OCI-LY7 (cell line): ENCODE measurements around the gene DCC. TPM values are rescaled to one million over a fixed set of nuclear protein-coding genes. Genes with fewer than 3 reads are reported as not detected.

Source experiments
- BruUV-seq: library from RNA; stranded (reverse); fragments of 400-500 nt; replicated peaks from 2 replicates; lab custom pipeline; 2021; lab: Mats Ljungman, UMichigan
- CTCF ChIA-PET: fragments of 300-600 bp; sonication (Branson Sonifier 250); formaldehyde crosslinking; loops from one replicate; lab custom pipeline; 2022; ENCODE audit warnings: antibody characterized with exemption; ENCODE audit not compliant: unreplicated experiment; lab: Charles Lee
- POLR2A ChIA-PET: fragments of 300-600 bp; sonication (Branson Sonifier 250); formaldehyde crosslinking; loops from one replicate; lab custom pipeline; 2022; ENCODE audit warnings: antibody characterized with exemption; lab: Charles Lee
- DNase-seq: peaks from one replicate; pipeline ENCODE4 v3.0.0-alpha.2; 2015; ENCODE audit warnings: low spot score
- H2AFZ ChIP-seq: fragments of 200-600 bp; sonication (generic), shearing (Covaris generic); 2 replicates; pipeline ENCODE4 v1.6.1; 2014; ENCODE audit warnings: mild to moderate bottlenecking, antibody characterized with exemption, low read length, moderate library complexity
- H3K27ac ChIP-seq: fragments of 200-600 bp; sonication (generic); 2 replicates; pipeline ENCODE4 v1.5.1; 2014; ENCODE audit warnings: mixed run types, low read depth, mild to moderate bottlenecking, moderate library complexity, low read length, inconsistent platforms; ENCODE audit not compliant: poor library complexity, severe bottlenecking
- H3K36me3 ChIP-seq: fragments of 200-600 bp; sonication (generic); 2 replicates; pipeline ENCODE4 v1.6.1; 2014; ENCODE audit warnings: mild to moderate bottlenecking, antibody characterized with exemption, low read length, moderate library complexity, mixed read lengths; ENCODE audit not compliant: insufficient read depth
- H3K4me1 ChIP-seq: fragments of 200-600 bp; sonication (generic); 2 replicates; pipeline ENCODE4 v1.5.1; 2014; ENCODE audit warnings: mild to moderate bottlenecking, low read length; ENCODE audit not compliant: insufficient read depth, poor library complexity, severe bottlenecking
- H3K4me2 ChIP-seq: fragments of 200-600 bp; sonication (generic); 2 replicates; pipeline ENCODE4 v1.6.1; 2014; ENCODE audit warnings: mild to moderate bottlenecking, low read length
- H3K4me3 ChIP-seq: fragments of 200-600 bp; sonication (generic); 2 replicates; pipeline ENCODE4 v1.5.1; 2014; ENCODE audit warnings: mild to moderate bottlenecking, low read depth, low read length; ENCODE audit not compliant: poor library complexity, severe bottlenecking
- H3K79me2 ChIP-seq: fragments of 200-600 bp; sonication (generic); 2 replicates; pipeline ENCODE4 v1.6.1; 2016; ENCODE audit warnings: low read depth, mild to moderate bottlenecking, low read length, moderate library complexity, mixed read lengths; ENCODE audit not compliant: insufficient read depth
- H3K9me2 ChIP-seq: fragments of 200-600 bp; sonication (generic); 2 replicates; pipeline ENCODE4 v1.6.1; 2016; ENCODE audit warnings: mild to moderate bottlenecking, low read length, mixed read lengths; ENCODE audit not compliant: insufficient read depth
- H3K9me3 ChIP-seq: fragments of 200-600 bp; sonication (generic); 2 replicates; pipeline ENCODE4 v1.6.1; 2014; ENCODE audit warnings: mild to moderate bottlenecking, mixed run types, low read length, mixed read lengths
- H4K20me1 ChIP-seq: fragments of 200-600 bp; sonication (generic); 2 replicates; pipeline ENCODE4 v1.6.1; 2014; ENCODE audit warnings: mild to moderate bottlenecking, antibody characterized with exemption, low read length, moderate library complexity, mixed read lengths; ENCODE audit not compliant: insufficient read depth
- EZH2phosphoT487 ChIP-seq: fragments of 200-600 bp; sonication (generic); IDR thresholded peaks from 2 replicates; pipeline ENCODE4 v1.6.1; 2018; ENCODE audit warnings: low read depth, borderline replicate concordance, mild to moderate bottlenecking, mixed run types, antibody characterized with exemption, low read length, moderate library complexity, mixed read lengths
- intact Hi-C: fragments of 100-400 bp; cut with micrococcal nuclease; formaldehyde crosslinking; loops from one replicate; pipeline ENCODE4 v1.10.0; 2022; ENCODE audit not compliant: unreplicated experiment
- total RNA-seq, 2 experiments: library from RNA; depleted of rRNA in 1 of 2; stranded (reverse); fragments of >200 nt in 1 of 2; shearing (Covaris generic) in 1 of 2; gene quantifications; 2 replicates each; pipeline ENCODE4 v1.2.3, GENCODE V29; 2014 to 2022
- TF ChIP-seq, protein P1 (sequence below): fragments of 200-600 bp; sonication (generic); conservative IDR thresholded peaks from 2 replicates; pipeline ENCODE4 v1.5.1; 2014; ENCODE audit warnings: mild to moderate bottlenecking, antibody characterized with exemption, low read length, moderate library complexity, mixed read lengths

DCC gene
- total RNA-seq, 2 experiments from 2014 or later: not detected

DNA sequence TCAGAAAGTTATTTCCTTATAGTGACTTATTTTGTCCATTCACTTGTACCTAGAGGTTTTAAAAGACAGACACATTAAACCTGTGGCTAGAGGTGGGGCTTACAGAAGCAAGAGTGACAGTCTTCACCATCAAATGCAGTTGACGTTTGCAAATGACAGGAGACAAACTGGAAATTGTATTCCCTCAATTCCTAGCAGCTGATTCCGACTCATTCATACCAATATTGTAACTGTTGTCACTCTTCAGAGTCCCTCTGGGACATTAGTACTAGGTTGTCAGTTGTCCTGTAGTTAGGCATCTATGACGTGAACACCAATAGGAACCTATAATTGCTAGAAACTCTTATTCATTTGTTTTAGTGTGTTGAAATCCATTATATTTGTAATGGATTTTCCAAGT lies 794.7 kb downstream of the DCC start:
- no peak overlapping the region for H3K4me2 ChIP-seq
- no peaks in the 10 kb centered on the region for H3K9me3 ChIP-seq
- no peak for TF ChIP-seq EZH2phosphoT487
- TF ChIP-seq, protein P1, sequence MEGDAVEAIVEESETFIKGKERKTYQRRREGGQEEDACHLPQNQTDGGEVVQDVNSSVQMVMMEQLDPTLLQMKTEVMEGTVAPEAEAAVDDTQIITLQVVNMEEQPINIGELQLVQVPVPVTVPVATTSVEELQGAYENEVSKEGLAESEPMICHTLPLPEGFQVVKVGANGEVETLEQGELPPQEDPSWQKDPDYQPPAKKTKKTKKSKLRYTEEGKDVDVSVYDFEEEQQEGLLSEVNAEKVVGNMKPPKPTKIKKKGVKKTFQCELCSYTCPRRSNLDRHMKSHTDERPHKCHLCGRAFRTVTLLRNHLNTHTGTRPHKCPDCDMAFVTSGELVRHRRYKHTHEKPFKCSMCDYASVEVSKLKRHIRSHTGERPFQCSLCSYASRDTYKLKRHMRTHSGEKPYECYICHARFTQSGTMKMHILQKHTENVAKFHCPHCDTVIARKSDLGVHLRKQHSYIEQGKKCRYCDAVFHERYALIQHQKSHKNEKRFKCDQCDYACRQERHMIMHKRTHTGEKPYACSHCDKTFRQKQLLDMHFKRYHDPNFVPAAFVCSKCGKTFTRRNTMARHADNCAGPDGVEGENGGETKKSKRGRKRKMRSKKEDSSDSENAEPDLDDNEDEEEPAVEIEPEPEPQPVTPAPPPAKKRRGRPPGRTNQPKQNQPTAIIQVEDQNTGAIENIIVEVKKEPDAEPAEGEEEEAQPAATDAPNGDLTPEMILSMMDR: no peak

DNA sequence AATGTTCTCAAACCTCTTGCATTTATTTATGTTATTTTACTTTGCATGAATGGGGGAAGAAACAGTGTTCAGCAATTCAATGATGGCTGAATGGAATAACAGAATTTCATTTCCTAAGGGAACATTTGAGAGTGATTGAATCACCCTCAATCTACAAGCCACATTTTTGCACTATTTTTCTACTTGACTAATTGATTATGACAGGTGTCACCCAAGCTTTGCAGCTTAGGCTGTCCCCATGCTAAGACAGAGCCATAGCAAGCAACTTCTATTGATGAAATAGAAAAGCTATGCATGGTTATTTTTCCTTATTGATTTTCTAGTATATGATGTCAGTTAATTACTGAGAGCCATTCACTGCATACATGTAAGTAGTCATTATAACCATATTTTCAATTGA lies 795.7 kb downstream of the DCC start:
- H3K36me3 ChIP-seq: no peaks in the 10 kb centered on the region
- H3K9me3 ChIP-seq: no peaks in the 10 kb centered on the region
- H3K4me1 ChIP-seq: no peaks in the 10 kb centered on the region
- ChIA-PET POLR2A (no interaction called here), CTCF (no interaction called here)
- no peak overlapping the region for H3K4me3 ChIP-seq
- intact Hi-C loops: no loop called here
- H3K27ac ChIP-seq: no peak overlapping the region
- no peaks in the 10 kb centered on the region for H3K9me2 ChIP-seq
- no TSS peak for BruUV-seq
- TF ChIP-seq, protein P1: no peak
- TF ChIP-seq EZH2phosphoT487: no peak
- H4K20me1 ChIP-seq: no peaks in the 10 kb centered on the region
- H2AFZ ChIP-seq: no peak overlapping the region
- no peaks in the 10 kb centered on the region for H3K79me2 ChIP-seq
- H3K4me2 ChIP-seq: no peak overlapping the region
- no peak for DNase-seq

More for the DNA sequence above, 794.7 kb downstream of the DCC start:
- Histone ChIP-seq H4K20me1 (no peaks in the 10 kb centered on the region), H3K36me3 (no peaks in the 10 kb centered on the region), H3K9me2 (no peaks in the 10 kb centered on the region), H3K27ac (no peak overlapping the region), H2AFZ (no peak overlapping the region), H3K4me3 (no peak overlapping the region), H3K4me1 (no peaks in the 10 kb centered on the region), H3K79me2 (no peaks in the 10 kb centered on the region)
- ChIA-PET CTCF (no interaction called here), POLR2A (no interaction called here)
- intact Hi-C loops: no loop called here
- BruUV-seq: no TSS peak
- no peak for DNase-seq

DNA sequence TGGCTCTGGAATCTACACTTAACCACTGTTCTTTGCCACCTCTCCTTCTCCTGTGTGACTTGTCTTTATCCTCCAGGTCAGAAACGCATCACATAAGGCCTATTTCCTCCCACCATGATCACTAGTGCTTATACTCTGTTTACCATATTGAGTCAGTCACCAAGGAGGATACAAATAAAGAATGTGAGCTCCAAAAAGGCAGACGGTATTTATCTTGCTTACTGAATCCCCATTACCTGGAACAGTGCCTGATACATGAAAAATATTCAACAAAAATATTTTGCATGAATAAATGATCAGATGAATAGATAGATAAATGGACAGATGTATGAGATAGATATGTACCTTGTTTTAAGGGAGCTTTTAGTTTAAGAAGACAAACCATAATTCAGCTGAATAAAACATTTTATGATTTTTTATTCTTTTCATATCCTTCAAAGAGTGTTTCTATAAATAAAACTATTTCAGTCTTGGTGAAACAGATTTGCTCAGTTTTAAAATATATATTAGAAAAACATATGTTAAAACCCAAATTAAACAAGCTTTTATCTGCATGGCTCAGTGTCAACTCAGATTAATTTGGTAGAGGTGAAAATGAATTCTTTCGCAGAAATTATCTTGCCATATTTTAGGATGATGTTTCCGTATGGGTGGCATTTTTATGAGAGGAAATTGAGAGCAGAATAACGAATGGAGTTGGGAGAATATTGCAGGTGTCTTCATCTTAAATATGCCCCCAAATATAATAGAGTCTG lies 799.9 kb downstream of the DCC start:
- H4K20me1 ChIP-seq: no peaks in the 10 kb centered on the region
- no peaks in the 10 kb centered on the region for H3K79me2 ChIP-seq
- H3K4me1 ChIP-seq: no peaks in the 10 kb centered on the region
- no peak for DNase-seq
- H3K36me3 ChIP-seq: no peaks in the 10 kb centered on the region
- POLR2A ChIA-PET: no interaction called here
- CTCF ChIA-PET: no interaction called here
- intact Hi-C loops: no loop called here
- no peak overlapping the region for H3K27ac ChIP-seq
- no TSS peak for BruUV-seq
- H3K4me2 ChIP-seq: no peak overlapping the region
- H3K4me3 ChIP-seq: no peak overlapping the region
- no peaks in the 10 kb centered on the region for H3K9me2 ChIP-seq
- TF ChIP-seq, protein P1: no peak
- no peak for TF ChIP-seq EZH2phosphoT487
- no peaks in the 10 kb centered on the region for H3K9me3 ChIP-seq
- no peak overlapping the region for H2AFZ ChIP-seq
